AG08396 (cell line): ENCODE results near the gene ESPL1.

Source experiments
- DNase-seq: peaks from one replicate; pipeline ENCODE4 v3.0.0; 2012; ENCODE audit warnings: low spot score, mixed read lengths

ESPL1 gene

DNA sequence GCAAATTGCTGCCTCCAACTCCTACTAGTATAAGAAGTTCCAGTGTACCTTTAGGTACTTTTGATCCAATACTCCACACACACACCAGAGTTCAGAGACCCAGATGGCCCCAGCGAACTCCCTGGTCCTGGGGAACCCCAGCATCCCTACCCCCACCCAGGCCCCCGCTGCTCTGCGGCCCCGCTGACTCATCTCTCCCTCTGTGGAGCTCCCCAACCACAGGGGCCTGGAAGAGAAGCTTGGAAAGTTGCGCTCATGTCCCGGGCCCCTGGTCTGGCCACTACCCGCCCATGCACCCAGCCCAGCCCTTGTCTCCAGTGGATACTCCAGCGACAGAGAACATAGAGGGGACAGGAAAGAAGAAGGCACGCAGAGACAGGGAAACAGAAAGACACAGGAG, 72.3 kb downstream of the ESPL1 start:
- no peak for DNase-seq
